HG02870 (cell line): ENCODE results near the gene ADRA2B.
"Not testable (repeated sequence)": the region's sequence is repeated elsewhere in the genome, so short reads cannot be mapped to it uniquely, and the experiment has no call there.

Source experiments
- ATAC-seq: cut with Tn5 transposase; IDR thresholded peaks from one replicate; pipeline ENCODE4 v1.9.1; 2021; ENCODE audit warnings: mild to moderate bottlenecking, moderate library complexity; ENCODE audit not compliant: unreplicated experiment

The ADRA2B gene

GRCh38 chr2:96150791-96151594, 34.6 kb upstream of the ADRA2B start:
- no peak for ATAC-seq

DNA sequence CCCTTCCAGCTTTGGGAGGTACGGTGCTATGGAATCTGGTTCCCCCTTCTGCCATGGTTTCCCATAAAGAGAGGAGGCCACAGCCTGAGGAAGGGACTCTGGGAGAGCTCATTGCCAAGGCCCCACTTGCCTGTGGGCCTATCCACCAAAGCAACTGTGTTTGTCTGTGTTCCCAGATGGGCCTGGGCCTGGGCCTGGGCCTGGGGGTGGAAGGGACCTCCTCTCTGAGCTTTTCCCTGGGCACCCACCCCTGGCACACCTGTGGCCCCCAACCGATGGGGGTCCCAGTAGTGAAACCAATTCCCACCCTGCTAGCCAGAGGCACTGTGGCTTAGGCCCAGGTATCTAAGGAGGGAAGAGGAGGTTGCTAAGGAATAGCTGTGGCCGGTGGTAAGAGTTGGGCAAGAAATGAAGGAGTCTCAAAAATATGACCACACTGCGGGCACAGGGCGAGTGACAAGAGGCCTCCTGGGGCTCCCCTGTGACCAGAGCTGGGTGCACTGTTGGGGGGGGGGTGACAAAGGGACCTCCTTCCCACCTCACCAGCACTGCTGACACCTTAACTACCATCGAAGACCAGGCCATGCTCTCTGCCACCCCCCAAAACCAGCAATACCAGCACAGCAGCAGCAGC, 33.8 kb upstream of the ADRA2B start:
- ATAC-seq, result no peak

GRCh38 chr2:96148410-96149217, 32.2 kb upstream of the ADRA2B start:
- ATAC-seq, result no peak

- no peak for ATAC-seq
Observed at GRCh38 chr2:96147593-96148201, 31.3 kb upstream of the ADRA2B start.

GRCh38 chr2:96146881-96147592, 30.7 kb upstream of the ADRA2B start:
- ATAC-seq, result no peak

DNA sequence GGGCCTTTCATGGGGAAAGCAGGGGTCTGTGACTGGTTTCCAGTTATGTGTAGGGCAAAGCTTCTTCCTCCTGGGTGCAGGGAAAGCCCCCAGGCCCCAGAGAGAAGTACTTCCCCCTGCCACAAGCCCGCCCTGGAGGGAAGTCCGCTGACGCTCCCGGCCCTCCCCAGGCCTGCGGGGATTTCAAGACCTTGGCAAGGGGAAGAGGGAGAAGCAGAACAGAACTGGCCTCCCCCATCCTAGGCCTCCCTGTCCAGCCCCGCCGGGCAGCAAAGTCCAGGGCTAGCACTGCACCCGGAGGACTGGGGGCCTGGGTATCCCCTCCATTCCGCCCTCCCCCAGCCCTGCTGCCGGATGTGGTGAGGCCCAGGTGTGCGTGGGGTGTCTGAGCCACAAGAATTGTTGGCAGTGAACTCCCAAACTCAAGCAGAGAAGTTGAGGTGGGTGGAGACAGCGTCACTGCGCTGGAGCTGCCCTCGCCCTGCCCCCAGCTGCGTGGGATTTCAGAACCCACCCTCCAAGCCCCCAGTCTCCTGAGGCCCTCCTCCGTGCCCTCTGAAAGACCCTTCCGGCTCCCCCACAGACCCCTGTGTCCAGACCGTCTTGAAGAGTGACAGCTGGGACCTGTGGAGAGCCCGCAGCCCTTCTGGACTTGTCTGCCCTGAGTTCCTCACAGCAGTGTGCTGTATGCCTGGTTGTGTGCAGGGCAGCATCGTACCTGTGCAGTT, 29.9 kb upstream of the ADRA2B start:
- peak; percentile 27 for ATAC-seq

DNA sequence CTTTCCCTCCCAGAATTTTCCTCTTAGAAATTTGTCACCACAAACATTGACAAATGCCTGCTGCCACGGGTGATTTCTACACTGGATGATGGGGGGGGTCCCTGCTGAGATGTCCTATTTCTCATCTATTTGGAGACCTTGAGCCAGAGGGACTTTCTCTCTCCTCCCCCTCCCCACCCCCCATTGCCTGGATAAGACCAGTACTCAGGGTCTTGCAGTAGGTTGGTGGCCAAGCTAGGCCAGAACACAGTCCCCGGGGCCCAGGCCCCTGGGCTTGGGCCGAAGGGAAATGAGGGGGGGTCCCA, 29.4 kb upstream of the ADRA2B start:
- ATAC-seq, result no peak

- ATAC-seq, result peak; percentile 44
Observed at GRCh38 chr2:96145036-96145847, 28.9 kb upstream of the ADRA2B start, which contains the start of gene DUSP2. Gene DUSP2, minus strand, starts transcription at chr2:96145440. Its CDS starts 86 bp downstream, at chr2:96145354.

DNA sequence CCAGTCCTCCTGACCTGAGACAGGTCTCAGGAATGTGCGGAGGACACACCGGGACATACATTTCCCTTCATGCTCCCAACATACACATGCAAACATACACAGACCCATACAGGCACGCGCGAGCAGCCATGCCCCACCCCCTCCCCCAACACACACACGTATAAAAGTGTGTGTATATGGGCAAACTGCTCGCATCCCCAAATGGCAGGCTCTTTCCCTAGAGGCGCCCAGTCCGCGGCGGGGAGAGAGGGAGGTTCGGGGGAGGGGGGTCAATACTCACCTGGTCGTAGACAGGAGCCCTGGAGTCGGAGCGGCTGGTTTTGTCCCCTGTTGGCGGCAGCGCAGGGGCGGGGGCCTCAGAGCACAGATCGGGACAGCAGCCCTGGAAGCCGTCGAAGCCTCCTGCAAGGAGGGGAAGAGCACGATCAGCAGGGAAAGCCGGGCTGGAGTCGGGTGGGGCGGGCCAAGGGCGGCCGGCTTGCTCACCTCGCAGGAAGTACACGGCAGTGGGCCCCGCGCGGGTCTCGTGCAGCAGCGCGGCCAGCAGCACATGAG, 28.2 kb upstream of the ADRA2B start:
- ATAC-seq, result peak; percentile 1

- ATAC-seq, result no peak
Observed at GRCh38 chr2:96143848-96144480, 27.6 kb upstream of the ADRA2B start.

DNA sequence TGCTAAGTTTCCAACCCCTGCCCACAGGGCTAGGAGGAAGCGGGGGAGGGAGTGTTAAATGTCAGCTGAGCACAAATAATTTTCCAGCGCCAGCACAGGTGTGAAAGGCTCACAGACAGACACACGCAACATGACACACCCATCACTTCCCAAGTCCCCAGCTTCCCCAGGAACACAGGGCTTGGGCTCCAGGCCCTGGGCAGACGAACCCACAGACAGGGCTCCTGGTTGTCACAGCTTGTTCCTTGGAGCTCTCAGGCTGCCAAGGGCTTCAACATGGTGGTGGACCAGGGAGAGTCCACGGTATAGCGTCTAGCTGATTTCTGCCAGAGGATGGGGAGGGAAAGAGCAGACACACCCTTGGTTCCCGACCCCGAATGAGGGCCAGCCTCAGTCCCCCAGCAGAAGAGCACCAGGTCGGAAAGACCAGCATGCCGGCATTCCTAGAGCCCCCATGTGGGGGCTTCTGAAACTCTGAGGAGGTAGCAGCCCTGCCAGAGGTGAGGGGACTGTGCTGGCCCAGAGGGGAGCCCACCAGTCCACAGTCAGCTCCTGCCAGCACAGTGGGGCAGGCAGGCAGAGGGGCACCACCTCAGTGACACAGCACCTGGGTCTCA, 27.0 kb upstream of the ADRA2B start:
- no peak for ATAC-seq

- ATAC-seq, result no peak
Observed at GRCh38 chr2:96142217-96143113, 26.1 kb upstream of the ADRA2B start.

DNA sequence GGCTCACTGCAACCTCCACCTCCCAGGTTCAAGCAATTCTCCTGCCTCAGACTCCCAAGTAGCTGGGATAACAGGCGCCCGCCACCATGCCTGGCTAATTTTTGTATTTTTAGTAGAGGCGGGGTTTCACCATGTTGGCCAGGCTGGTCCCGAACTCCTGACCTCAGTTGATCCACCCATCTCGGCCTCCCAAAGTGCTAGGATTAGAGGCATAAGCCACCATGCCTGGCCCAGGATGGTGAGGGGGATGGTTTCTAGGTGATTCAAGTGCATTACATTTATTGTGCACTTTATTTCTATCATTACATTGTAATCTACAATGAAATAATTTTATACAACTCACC, 25.2 kb upstream of the ADRA2B start:
- not testable (repeated sequence) for ATAC-seq

- no peak for ATAC-seq
Observed at GRCh38 chr2:96140941-96141623, 24.7 kb upstream of the ADRA2B start.

DNA sequence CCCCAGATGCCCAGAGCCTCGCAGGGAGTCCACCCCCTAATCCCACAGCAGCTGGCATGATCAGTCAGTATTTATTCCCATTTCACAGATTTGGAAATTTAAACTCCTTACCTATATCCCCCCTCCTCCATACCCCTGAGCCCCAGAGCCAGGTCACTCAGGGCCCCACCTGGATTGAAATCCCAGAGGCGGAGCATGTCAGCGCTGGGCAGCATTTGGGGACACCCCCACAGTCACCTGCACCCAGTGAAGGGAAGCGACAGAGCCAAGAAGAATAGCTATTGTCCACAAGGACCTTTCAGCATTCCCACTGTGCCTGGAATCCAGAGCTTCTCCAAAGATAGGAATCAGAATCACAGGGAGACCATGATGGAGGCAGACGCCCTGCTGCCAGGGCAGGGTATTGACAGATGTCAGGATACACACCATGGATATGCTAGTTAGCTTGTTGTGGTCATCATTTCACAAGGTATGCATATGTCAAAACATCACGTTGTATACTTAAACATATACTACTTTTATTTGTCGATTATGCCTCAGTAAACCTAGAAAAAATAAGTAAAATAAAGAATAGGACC, 22.9 kb upstream of the ADRA2B start:
- ATAC-seq, result no peak
